GM23248 (cell line): Measurements from ENCODE around the gene FAT4.

Experiments used
- EZH2 ChIP-seq: fragments of 200-600 bp; sonication (generic); IDR thresholded peaks from 2 replicates; pipeline ENCODE4 v1.6.1; 2018; ENCODE audit warnings: antibody characterized with exemption, mild to moderate bottlenecking; ENCODE audit not compliant: insufficient read depth, poor library complexity, severe bottlenecking
- EZH2phosphoT487 ChIP-seq: fragments of 200-600 bp; sonication (generic); IDR thresholded peaks from 2 replicates; pipeline ENCODE4 v1.6.1; 2018; ENCODE audit warnings: antibody characterized with exemption, moderate library complexity, mild to moderate bottlenecking, low read depth; ENCODE audit not compliant: insufficient read depth

DNA sequence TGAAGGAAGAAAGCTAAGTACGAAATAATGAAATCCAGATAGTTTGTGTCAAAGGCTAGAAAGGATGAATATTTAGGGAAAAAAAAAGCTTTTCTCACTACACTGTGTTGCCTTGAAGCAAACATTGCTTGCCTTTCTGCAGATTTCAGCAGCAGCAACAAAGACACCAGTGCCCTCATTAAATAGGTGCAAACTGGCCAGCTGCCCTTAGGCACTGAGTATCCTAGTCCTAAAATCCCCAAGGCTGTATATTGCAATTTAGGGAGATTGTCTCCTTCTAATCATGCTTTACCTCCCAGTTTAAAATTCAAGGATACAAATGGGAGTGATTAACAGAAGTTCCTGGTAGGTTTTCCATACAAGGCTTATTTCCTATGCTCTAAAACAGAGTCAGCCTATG is 8.6 kb upstream of the FAT4 start:
- TF ChIP-seq EZH2phosphoT487 (no peak), EZH2 (no peak)
